ENCODE results near the gene GPC6. TPM values are rescaled to one million over a fixed set of nuclear protein-coding genes. Genes with fewer than 3 reads are reported as not detected.

GPC6 gene
- total RNA-seq, 1 donor from 2014 or later = 5.5 TPM

- DNase-seq (ENCODE audit: low read depth) (no peak), FAIRE-seq (no peak)
- Histone ChIP-seq H3K4me3 (ENCODE audit: low read depth, low read length) (no peak overlapping the region), H3K36me3 (ENCODE audit: control insufficient read depth, insufficient read depth, low read length) (no peaks in the 10 kb centered on the region), H3K27me3 (ENCODE audit: control insufficient read depth, insufficient read depth, low read length) (no peaks in the 10 kb centered on the region)
- no peak for TF ChIP-seq CTCF (IDR thresholded peaks at IDR 0.05; ENCODE audit: insufficient read depth, low read length, severe bottlenecking)
Measured at GRCh38 chr13:93496985-93497673, 270.5 kb downstream of the GPC6 start.

GRCh38 chr13:93499991-93500390, 273.4 kb downstream of the GPC6 start:
- DNase-seq (ENCODE audit: low read depth) = no peak
- Histone ChIP-seq H3K27me3 (ENCODE audit: control insufficient read depth, insufficient read depth, low read length) (no peaks in the 10 kb centered on the region), H3K4me3 (ENCODE audit: low read depth, low read length) (no peak overlapping the region), H3K36me3 (ENCODE audit: control insufficient read depth, insufficient read depth, low read length) (no peaks in the 10 kb centered on the region)
- FAIRE-seq = no peak
- TF ChIP-seq CTCF (IDR thresholded peaks at IDR 0.05; ENCODE audit: insufficient read depth, low read length, severe bottlenecking) = no peak

- DNase-seq (ENCODE audit: low read depth) (no peak), FAIRE-seq (no peak)
- TF ChIP-seq CTCF (IDR thresholded peaks at IDR 0.05; ENCODE audit: insufficient read depth, low read length, severe bottlenecking) = no peak
- no peaks in the 10 kb centered on the region for H3K27me3 ChIP-seq (ENCODE audit: control insufficient read depth, insufficient read depth, low read length)
- H3K36me3 ChIP-seq (ENCODE audit: control insufficient read depth, insufficient read depth, low read length) = no peaks in the 10 kb centered on the region
- H3K4me3 ChIP-seq (ENCODE audit: low read depth, low read length) = no peak overlapping the region
Measured at GRCh38 chr13:93502071-93502470, 275.5 kb downstream of the GPC6 start.

- Histone ChIP-seq H3K4me3 (ENCODE audit: low read depth, low read length) (no peak overlapping the region), H3K36me3 (ENCODE audit: control insufficient read depth, insufficient read depth, low read length) (no peaks in the 10 kb centered on the region), H3K27me3 (ENCODE audit: control insufficient read depth, insufficient read depth, low read length) (no peaks in the 10 kb centered on the region)
- no peak for TF ChIP-seq CTCF (IDR thresholded peaks at IDR 0.05; ENCODE audit: insufficient read depth, low read length, severe bottlenecking)
- DNase-seq (ENCODE audit: low read depth) = no peak
- FAIRE-seq = no peak
Measured at GRCh38 chr13:93502987-93503615, 276.5 kb downstream of the GPC6 start.

- H3K4me3 ChIP-seq (ENCODE audit: low read depth, low read length) = no peak overlapping the region
- no peaks in the 10 kb centered on the region for H3K27me3 ChIP-seq (ENCODE audit: control insufficient read depth, insufficient read depth, low read length)
- no peaks in the 10 kb centered on the region for H3K36me3 ChIP-seq (ENCODE audit: control insufficient read depth, insufficient read depth, low read length)
- DNase-seq (ENCODE audit: low read depth) (no peak), FAIRE-seq (no peak)
- no peak for TF ChIP-seq CTCF (IDR thresholded peaks at IDR 0.05; ENCODE audit: insufficient read depth, low read length, severe bottlenecking)
Measured at GRCh38 chr13:93505104-93505952, 278.7 kb downstream of the GPC6 start.
